OCI-LY7 (cell line): ENCODE measurements around the gene EPSTI1.

Experiments used
- CTCF ChIP-seq: fragments of 200-600 bp; sonication (generic); conservative IDR thresholded peaks from 2 replicates; pipeline ENCODE4 v1.5.1; 2014; ENCODE audit warnings: mild to moderate bottlenecking, antibody characterized with exemption, low read length, moderate library complexity, mixed read lengths
- EZH2phosphoT487 ChIP-seq: fragments of 200-600 bp; sonication (generic); IDR thresholded peaks from 2 replicates; pipeline ENCODE4 v1.6.1; 2018; ENCODE audit warnings: low read depth, borderline replicate concordance, mild to moderate bottlenecking, mixed run types, antibody characterized with exemption, low read length, moderate library complexity, mixed read lengths

GRCh38 chr13:42999491-42999890 lies 7.5 kb upstream of the EPSTI1 start:
- TF ChIP-seq CTCF (no peak), EZH2phosphoT487 (no peak)
